ENCODE measurements around the gene MAP3K20.
"Not testable (repeated sequence)": the region's sequence is repeated elsewhere in the genome, so short reads cannot be mapped to it uniquely, and the experiment has no call there.

The MAP3K20 gene

DNA sequence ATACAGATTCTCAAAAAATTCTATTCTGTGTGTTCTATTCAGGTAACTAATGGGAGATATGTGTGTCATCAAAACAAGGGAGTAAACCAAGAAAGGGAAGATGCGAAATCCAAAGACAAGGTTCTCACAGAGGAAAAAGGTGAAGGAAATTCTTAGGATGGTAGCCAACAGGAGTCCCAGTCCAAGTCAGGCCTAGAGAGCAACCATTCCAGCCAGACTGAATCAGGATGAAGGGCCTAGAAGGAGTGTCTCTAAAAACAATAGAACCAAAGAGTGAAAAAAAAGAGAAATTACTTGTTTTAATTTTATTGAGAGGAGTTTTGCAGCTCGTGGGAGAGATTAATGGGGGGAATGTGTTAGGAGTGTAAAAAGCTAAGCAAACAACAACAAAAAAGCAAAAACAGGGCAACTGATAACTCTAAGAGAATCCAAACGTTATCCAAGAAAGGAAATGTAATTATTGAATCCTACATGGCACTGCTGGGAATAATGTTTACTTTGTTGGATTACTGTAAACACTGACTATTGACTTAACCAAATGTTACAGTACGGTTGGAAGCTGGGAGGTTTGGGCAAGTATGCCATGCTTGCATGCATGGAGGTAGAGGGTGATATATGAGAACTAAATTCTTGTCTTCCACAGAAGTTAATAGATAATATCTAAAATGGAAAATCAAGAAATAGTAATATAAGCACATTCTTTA lies 12.3 kb downstream of the MAP3K20 start:
- DNase-seq: no peak

- DNase-seq: no peak
Observed at GRCh38 chr2:173090276-173090877, 14.7 kb downstream of the MAP3K20 start.

GRCh38 chr2:173090973-173091660 lies 15.5 kb downstream of the MAP3K20 start:
- no peak for DNase-seq

DNA sequence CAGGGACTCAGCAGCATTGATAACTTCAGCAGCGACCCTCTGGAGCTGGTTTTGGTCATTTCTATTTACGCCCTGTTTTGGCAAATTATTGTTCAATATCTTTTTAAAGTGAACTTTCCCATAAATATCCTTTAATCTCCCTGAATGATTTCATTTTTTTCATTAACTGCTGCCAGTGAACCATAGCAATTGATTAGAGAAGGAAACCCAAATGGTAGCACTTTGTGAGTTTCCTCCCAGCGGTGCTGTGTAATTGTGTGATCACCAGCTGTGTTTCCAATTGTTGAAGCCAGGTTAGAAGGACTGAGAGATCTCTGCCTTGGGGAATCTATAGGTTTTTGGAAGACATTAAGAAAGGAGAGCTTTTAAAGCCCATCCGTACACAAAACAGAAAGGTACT lies 16.3 kb downstream of the MAP3K20 start:
- no peak for DNase-seq

- DNase-seq: no peak
Observed at GRCh38 chr2:173092844-173093402, 17.3 kb downstream of the MAP3K20 start.

DNA sequence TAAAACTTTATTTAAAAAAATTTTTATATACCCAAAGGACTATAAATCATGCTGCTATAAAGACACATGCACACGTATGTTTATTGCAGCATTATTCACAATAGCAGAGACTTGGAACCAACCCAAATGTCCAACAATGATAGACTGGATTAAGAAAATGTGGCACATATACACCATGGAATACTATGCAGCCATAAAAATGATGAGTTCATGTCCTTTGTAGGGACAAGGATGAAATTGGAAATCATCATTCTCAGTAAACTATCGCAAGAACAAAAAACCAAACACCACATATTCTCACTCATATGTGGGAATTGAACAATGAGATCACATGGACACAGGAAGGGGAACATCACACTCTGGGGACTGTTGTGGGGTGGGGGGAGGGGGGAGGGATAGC lies 18.0 kb downstream of the MAP3K20 start:
- not testable (repeated sequence) for DNase-seq

DNA sequence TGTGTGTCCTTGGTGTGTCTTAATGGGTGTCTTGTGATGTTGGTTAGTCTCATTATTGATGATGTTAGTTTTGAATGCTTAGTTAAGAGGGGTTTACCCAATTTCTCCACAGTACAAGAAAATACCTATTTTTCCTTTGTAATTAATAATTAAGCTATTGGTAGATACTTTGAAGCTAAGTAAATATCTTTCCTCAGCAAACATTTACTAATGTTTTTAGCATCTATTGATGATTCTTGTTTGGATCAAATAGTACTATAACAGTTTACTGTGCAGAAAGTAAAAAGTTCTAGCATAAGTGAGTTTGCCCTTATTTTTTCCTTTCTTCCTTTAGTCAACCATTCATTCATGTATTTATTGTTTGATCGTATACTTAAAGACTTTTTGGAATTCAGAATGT lies 19.1 kb downstream of the MAP3K20 start:
- no peak for DNase-seq

GRCh38 chr2:173095356-173095755 lies 19.7 kb downstream of the MAP3K20 start:
- DNase-seq: no peak

- no peak for DNase-seq
Observed at GRCh38 chr2:173099271-173099670, 23.6 kb downstream of the MAP3K20 start.

DNA sequence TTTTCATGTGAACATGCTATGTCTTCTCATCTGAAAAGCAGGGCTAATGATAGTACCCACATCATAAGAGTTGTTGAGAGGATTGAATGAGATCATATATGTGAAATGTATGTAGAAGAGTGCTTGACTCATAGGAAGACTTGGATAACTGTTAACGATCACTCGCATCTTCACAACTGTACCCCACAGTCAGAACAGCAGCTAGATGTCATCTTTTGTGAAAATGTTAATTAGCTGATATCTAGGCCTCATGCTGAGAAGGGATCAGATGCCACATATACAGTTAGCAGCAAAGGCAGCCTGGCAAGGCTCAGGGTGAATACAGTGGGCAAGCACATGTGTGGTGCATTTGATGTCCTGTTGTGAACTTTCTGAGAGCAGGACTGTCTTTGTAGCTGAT lies 24.2 kb downstream of the MAP3K20 start:
- no peak for DNase-seq

DNA sequence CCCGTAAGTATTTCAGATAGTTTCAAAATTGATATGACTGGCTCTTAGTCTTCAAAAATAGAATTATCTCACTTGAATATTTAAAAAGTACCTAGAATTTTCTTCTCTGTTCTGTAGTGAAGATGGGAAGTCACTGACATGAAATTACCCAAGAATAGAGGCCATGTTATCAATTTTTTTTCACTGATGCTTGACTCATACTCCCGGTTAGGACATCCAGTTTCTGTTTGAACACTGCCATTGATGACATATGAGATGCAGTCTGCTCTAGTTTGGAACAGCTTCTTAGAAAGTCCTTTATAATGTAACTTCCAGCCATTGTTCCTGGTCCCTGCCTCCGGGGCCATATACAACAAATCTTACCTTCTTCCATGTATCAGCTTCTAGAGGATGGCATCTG lies 26.0 kb downstream of the MAP3K20 start:
- no peak for DNase-seq

GRCh38 chr2:173104156-173104555 lies 28.5 kb downstream of the MAP3K20 start:
- DNase-seq: no peak

- no peak for DNase-seq
Observed at GRCh38 chr2:173106959-173107628, 31.4 kb downstream of the MAP3K20 start.

DNA sequence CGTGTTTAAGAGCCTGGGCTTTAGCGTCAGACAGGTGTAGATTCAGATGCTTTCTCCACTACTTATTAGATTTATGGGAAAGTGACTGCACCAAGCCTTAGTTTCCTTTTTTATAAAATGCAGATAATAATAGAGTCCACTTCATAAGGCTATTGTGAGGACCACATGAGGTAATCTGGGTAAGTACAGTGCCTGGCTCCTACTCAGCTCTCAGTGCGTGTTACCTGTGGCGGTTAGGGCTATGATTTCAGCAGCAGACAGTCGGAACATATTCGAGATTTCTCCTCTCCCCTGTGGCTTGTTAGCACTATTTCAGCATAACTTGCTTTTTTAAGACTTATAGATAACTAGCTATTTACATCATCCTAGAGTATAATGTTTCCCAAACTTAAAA lies 32.0 kb downstream of the MAP3K20 start:
- DNase-seq: no peak

- no peak for DNase-seq
Observed at GRCh38 chr2:173109253-173110188, 33.9 kb downstream of the MAP3K20 start.

DNA sequence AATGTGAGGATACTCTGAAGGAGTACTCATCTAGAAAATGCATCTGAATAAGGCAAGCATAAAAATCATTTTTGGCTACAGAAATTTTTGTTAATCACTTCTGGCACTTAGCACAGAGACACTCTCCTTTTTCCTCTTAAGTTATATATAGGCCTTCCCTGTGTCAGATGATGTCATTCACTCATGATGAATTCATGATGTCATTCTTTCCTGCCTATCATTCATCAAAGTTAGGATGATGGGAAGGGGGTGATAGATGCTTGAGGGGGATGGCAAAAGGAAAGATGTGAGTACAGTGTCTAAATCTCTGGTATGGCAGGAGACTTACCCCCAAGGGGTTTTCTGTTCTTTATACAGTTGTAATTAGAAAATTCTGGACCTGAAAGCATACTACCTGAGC lies 42.0 kb downstream of the MAP3K20 start:
- no peak for DNase-seq

DNA sequence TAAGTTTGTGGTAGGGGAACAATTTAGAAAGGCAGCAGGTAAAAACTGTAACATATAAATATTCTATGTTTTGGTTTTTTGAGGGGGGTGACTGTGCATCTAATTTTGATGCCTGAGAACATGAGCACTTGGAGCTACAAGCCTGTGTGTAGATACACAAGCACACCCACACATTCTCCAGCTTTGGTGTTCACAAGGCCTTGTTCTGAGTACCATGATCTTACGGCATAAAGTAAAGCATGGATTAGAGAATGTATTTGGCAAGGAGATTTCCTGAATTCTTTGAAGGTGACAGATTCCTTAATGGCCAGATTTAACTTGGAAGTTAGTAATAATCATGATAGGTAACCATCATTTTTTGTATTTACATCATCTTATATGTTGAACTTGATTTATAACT lies 42.7 kb downstream of the MAP3K20 start:
- DNase-seq: no peak

DNA sequence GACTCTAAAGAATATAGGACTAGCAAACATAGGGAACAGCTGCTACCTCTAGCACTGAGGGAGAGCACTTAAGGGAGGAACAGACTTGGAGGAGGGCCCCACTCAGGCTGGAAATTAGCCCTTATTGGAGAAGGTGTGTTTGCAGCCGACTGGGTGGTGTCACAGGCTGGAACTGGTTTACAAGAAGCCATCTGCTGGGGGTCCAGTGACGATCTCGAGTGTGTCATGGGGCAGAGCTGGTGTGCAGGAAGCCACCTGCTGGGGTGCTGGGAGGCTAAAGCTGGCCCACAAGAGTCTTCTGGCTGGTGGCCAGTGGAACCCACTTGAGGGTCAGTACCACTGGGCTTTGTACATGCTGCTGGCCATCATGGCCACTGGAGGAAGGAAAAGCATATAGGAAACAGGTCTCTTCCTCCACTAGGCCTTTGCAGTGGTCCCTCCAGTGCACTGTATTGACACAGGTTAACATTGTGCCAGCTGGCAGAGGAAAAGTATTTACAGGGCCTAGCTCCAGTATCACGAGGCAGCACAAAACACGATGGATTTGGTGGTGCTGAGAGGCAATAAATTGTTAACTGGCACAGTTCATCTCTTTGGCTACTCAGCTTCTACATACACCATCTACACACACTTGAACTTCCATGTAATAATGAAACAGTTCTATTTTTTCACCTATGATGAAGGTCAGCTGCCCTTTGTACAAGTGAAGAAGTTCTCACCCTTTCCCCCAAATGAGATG lies 43.6 kb downstream of the MAP3K20 start:
- peak; percentile 73 for DNase-seq

GRCh38 chr2:173119944-173120343 lies 44.3 kb downstream of the MAP3K20 start:
- DNase-seq: no peak

- DNase-seq: no peak
Observed at GRCh38 chr2:173122936-173123335, 47.3 kb downstream of the MAP3K20 start.

DNA sequence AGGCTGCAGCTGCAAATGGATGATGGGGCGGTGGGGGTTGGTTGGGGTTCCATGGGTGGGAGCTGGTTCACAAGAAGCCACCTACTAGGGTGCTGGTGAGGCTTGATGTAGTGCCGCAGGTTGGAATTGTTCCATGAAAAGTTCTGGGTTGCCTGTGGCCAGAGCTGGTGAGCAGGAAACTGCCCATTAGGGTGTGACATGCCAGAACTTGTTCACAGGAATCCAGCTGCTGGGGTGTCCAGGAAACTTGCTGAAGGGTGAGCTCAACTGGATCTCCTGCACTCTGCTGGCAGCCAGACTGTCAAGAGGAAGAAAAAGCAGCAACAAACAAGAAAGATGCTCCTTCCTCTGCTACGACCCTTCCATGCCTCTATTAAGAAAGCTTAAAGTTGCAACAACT lies 48.8 kb downstream of the MAP3K20 start:
- DNase-seq: no peak

DNA sequence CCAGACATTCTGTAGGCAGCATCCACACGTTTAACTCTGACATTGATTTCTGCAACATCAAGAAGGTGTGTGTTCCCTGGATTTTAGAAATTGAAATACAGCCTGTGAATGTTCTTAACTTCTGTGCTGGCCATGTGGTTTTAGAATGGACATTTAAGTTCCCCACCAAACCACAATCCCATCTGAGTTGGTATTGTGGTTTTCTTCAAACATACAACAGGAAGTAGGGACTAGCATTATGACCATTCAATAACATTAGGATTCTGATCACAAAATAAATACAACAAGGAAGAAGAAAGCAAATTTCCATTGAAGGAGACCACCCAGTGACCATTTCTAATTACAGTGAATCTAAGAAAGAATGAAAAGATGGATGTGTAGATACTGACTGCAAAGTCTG lies 51.2 kb downstream of the MAP3K20 start:
- no peak for DNase-seq
